ENCODE results near the gene KCNK1.

The KCNK1 gene

DNA sequence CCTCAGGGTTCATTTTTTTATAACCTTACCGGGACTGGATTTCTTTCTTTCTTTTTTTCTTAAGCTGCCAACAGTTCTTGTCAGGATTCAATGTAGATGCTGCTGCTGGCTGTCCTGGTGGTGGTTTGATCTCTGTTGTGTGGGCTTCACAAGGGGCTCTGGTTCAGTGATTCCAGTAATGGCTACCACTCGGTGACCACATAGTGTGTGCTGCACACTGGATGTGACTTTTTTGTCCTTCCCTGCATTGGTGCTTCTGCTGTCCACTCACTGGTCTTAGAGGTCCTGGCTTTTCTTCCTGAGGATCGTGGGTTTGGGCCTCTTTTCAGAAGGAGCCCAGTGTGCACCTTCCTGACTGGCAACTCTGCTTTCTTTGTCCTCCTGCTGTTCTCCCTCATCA, 18.5 kb downstream of the KCNK1 start:
- no peaks in the 10 kb centered on the region for H3K36me3 ChIP-seq (ENCODE audit: control insufficient read depth, insufficient read depth, low read length)
- H3K27ac ChIP-seq (ENCODE audit: insufficient read depth, low read length, poor library complexity, severe bottlenecking): no peak overlapping the region
- H3K4me3 ChIP-seq (ENCODE audit: insufficient read depth, low read depth, low read length, poor library complexity, severe bottlenecking): no peak overlapping the region
- H3K27me3 ChIP-seq (replicated peaks; ENCODE audit: control insufficient read depth, insufficient read depth, low read length, poor library complexity, severe bottlenecking): no peaks in the 10 kb centered on the region
- DNase-seq: no peak
- H3K9me3 ChIP-seq (ENCODE audit: control insufficient read depth, low read length): no peaks in the 10 kb centered on the region
- H3K4me1 ChIP-seq (ENCODE audit: control insufficient read depth, insufficient read depth, low read length, poor library complexity, severe bottlenecking): no peaks in the 10 kb centered on the region

DNA sequence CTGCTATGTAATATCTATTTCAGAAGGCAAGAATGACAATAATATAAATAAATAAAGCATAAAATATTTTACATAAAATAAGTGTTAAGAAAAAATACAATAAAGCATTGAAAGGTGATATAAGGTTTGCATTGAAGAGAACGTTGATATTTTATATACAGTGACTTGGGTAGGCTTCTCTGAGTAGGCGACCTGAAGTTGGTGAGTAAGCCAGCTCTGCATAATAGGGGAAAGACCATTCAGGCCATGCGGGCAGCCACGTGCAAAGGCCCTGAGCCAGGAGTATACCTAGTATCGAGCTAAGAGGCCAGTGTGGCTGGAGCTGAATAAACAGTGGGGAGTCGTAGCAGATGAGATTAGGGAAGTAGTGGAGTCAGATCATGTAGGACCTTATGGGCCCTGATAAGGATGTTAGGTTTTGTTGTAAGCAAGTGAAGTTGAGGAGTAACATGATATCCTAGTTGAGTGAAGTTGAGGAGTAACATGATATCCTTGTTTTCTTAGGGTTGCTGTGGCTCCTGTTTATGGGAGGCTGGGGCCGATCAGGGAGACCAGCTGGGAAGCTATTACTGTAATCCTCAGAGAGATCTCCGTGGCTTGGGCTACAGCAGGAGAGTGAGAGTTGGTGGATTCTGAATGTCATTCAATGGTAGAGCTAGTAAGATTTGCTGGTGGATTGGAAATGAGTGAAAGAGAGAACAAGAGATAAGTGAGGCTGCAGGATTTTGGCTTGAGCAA, 22.0 kb downstream of the KCNK1 start:
- Histone ChIP-seq H3K36me3 (ENCODE audit: control insufficient read depth, insufficient read depth, low read length) (no peaks in the 10 kb centered on the region), H3K4me3 (ENCODE audit: insufficient read depth, low read depth, low read length, poor library complexity, severe bottlenecking) (no peak overlapping the region), H3K9me3 (ENCODE audit: control insufficient read depth, low read length) (no peaks in the 10 kb centered on the region), H3K27ac (ENCODE audit: insufficient read depth, low read length, poor library complexity, severe bottlenecking) (no peak overlapping the region), H3K27me3 (replicated peaks; ENCODE audit: control insufficient read depth, insufficient read depth, low read length, poor library complexity, severe bottlenecking) (no peaks in the 10 kb centered on the region), H3K4me1 (ENCODE audit: control insufficient read depth, insufficient read depth, low read length, poor library complexity, severe bottlenecking) (no peaks in the 10 kb centered on the region)
- DNase-seq: no peak

DNA sequence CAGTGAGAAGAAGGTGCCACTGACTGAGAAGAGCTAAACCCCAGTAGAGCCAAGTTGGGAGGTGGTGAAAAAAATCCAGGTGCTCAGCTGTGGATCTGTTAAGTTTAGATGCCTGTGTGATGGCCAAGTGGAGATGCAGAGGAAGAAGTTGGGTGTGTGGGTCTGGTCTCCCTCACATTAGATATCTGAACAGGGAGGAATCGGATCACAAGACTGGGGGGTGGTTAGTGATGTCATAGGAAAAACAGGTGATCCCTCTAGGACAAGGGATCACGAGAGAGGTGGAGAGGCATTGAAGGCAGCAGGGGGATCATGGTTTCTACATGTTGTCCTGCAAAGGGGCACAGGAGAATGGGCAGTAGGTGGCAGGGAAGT, 22.6 kb downstream of the KCNK1 start:
- no peaks in the 10 kb centered on the region for H3K36me3 ChIP-seq (ENCODE audit: control insufficient read depth, insufficient read depth, low read length)
- no peak overlapping the region for H3K27ac ChIP-seq (ENCODE audit: insufficient read depth, low read length, poor library complexity, severe bottlenecking)
- no peak overlapping the region for H3K4me3 ChIP-seq (ENCODE audit: insufficient read depth, low read depth, low read length, poor library complexity, severe bottlenecking)
- H3K4me1 ChIP-seq (ENCODE audit: control insufficient read depth, insufficient read depth, low read length, poor library complexity, severe bottlenecking): no peaks in the 10 kb centered on the region
- H3K9me3 ChIP-seq (ENCODE audit: control insufficient read depth, low read length): no peaks in the 10 kb centered on the region
- no peaks in the 10 kb centered on the region for H3K27me3 ChIP-seq (replicated peaks; ENCODE audit: control insufficient read depth, insufficient read depth, low read length, poor library complexity, severe bottlenecking)
- no peak for DNase-seq

DNA sequence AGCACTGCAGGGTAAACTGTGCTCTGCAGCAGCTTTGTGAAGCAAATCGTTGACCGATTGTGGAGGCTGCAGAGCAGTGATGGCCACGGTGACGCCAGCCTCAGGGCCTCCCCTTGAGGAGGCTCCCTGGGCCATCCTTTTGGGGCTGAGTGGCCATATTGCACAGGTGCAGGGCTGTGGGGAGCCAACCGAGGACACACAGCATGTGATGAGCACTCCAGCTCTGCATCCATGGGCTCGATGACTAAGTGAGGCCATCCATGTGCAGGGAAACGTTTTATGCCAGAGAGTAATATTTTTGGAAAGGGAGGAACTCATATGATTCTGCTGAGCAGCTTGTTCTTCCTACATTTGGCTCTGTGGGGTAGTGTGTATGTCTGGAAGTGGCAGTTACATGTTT, 24.6 kb downstream of the KCNK1 start:
- DNase-seq: no peak

DNA sequence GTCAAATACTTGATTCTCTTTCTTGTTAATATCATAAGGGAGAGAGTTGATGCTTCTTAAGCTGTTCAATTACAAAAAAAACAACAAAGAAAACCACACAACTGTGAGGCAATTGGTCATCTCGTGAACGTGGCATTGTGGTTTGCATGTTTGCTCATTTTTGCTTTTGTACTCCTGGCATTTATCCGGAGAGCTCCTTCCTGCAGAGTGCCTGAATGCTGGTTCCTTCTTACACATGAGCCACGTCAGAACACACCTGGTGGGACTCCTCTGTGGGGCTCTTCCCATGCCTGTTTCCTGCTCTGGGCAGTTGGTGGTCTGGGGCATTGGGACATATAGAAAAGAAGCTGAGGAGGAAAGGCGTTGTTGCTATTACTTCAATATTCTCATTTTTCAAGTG, 25.7 kb downstream of the KCNK1 start:
- Histone ChIP-seq H3K4me3 (ENCODE audit: insufficient read depth, low read depth, low read length, poor library complexity, severe bottlenecking) (no peak overlapping the region), H3K36me3 (ENCODE audit: control insufficient read depth, insufficient read depth, low read length) (no peaks in the 10 kb centered on the region), H3K9me3 (ENCODE audit: control insufficient read depth, low read length) (no peaks in the 10 kb centered on the region), H3K27me3 (replicated peaks; ENCODE audit: control insufficient read depth, insufficient read depth, low read length, poor library complexity, severe bottlenecking) (no peaks in the 10 kb centered on the region), H3K4me1 (ENCODE audit: control insufficient read depth, insufficient read depth, low read length, poor library complexity, severe bottlenecking) (no peaks in the 10 kb centered on the region), H3K27ac (ENCODE audit: insufficient read depth, low read length, poor library complexity, severe bottlenecking) (no peak overlapping the region)
- no peak for DNase-seq

More for the DNA sequence above, 24.6 kb downstream of the KCNK1 start:
- Histone ChIP-seq H3K4me3 (ENCODE audit: insufficient read depth, low read depth, low read length, poor library complexity, severe bottlenecking) (no peak overlapping the region), H3K36me3 (ENCODE audit: control insufficient read depth, insufficient read depth, low read length) (no peaks in the 10 kb centered on the region), H3K27ac (ENCODE audit: insufficient read depth, low read length, poor library complexity, severe bottlenecking) (no peak overlapping the region), H3K27me3 (replicated peaks; ENCODE audit: control insufficient read depth, insufficient read depth, low read length, poor library complexity, severe bottlenecking) (no peaks in the 10 kb centered on the region), H3K9me3 (ENCODE audit: control insufficient read depth, low read length) (no peaks in the 10 kb centered on the region), H3K4me1 (ENCODE audit: control insufficient read depth, insufficient read depth, low read length, poor library complexity, severe bottlenecking) (no peaks in the 10 kb centered on the region)

DNA sequence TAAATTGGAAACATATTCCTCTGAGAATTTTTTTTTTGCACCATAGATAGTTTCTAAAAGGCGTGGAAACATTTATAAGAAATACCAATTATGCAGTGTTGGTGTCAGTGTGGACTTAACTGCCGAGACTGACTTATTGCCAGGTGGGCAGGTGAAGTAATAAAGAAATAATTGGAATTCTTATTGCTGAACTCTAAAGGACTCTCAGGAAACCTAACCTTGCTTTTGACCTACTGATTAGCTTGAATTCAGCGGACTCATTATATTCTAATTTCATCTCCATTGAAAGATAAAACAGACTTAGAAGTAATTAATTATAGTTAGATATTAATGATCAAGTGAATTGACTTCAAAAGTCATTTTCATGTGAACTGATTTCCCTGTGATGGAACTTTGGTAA, 26.3 kb downstream of the KCNK1 start:
- Histone ChIP-seq H3K9me3 (ENCODE audit: control insufficient read depth, low read length) (no peaks in the 10 kb centered on the region), H3K27ac (ENCODE audit: insufficient read depth, low read length, poor library complexity, severe bottlenecking) (no peak overlapping the region), H3K4me3 (ENCODE audit: insufficient read depth, low read depth, low read length, poor library complexity, severe bottlenecking) (no peak overlapping the region), H3K27me3 (replicated peaks; ENCODE audit: control insufficient read depth, insufficient read depth, low read length, poor library complexity, severe bottlenecking) (no peaks in the 10 kb centered on the region), H3K36me3 (ENCODE audit: control insufficient read depth, insufficient read depth, low read length) (no peaks in the 10 kb centered on the region), H3K4me1 (ENCODE audit: control insufficient read depth, insufficient read depth, low read length, poor library complexity, severe bottlenecking) (no peaks in the 10 kb centered on the region)
- no peak for DNase-seq

DNA sequence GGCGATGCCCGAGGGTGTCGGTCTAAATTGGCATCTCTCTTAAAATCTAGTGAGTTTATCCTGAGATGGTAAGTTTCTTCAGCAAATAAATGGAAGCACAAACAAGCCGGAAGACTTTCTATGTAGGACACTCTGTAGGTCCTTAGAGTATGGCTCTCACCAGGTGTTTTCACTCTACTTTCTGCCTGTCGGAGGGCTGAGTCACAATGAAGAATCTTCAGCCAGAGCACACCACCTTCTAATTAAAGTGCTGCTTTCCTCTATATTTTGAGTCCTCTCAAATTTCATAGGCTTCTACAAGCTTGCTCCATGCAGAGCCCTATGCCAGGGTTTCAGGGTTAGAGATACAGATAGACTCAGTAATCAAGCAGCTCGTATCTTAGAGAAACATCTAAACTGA, 27.1 kb downstream of the KCNK1 start:
- DNase-seq: no peak
- no peaks in the 10 kb centered on the region for H3K27me3 ChIP-seq (replicated peaks; ENCODE audit: control insufficient read depth, insufficient read depth, low read length, poor library complexity, severe bottlenecking)
- H3K4me1 ChIP-seq (ENCODE audit: control insufficient read depth, insufficient read depth, low read length, poor library complexity, severe bottlenecking): no peaks in the 10 kb centered on the region
- H3K9me3 ChIP-seq (ENCODE audit: control insufficient read depth, low read length): no peaks in the 10 kb centered on the region
- no peak overlapping the region for H3K27ac ChIP-seq (ENCODE audit: insufficient read depth, low read length, poor library complexity, severe bottlenecking)
- no peak overlapping the region for H3K4me3 ChIP-seq (ENCODE audit: insufficient read depth, low read depth, low read length, poor library complexity, severe bottlenecking)
- H3K36me3 ChIP-seq (ENCODE audit: control insufficient read depth, insufficient read depth, low read length): no peaks in the 10 kb centered on the region

DNA sequence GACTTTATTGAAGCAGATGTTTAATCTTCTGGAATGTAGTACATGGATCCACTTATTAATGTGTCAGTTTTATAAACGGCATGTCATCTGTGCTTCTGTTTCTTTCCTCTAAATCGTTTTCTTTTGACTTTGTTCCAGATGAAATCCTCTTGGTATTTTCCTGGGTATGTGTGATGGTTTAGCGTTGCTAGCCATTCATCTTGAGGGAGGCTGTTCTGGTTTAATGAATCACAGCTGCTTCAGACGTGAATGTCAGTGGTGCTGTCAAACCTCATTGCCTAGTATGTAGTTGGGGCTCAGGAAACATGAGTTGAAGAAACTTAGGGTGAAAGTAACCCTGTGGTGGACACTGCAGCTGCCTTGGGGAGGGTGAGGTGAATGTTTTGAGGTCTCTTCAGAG, 33.2 kb downstream of the KCNK1 start:
- Histone ChIP-seq H3K36me3 (ENCODE audit: control insufficient read depth, insufficient read depth, low read length) (no peaks in the 10 kb centered on the region), H3K4me1 (ENCODE audit: control insufficient read depth, insufficient read depth, low read length, poor library complexity, severe bottlenecking) (no peaks in the 10 kb centered on the region), H3K27me3 (replicated peaks; ENCODE audit: control insufficient read depth, insufficient read depth, low read length, poor library complexity, severe bottlenecking) (no peaks in the 10 kb centered on the region), H3K27ac (ENCODE audit: insufficient read depth, low read length, poor library complexity, severe bottlenecking) (no peak overlapping the region), H3K9me3 (ENCODE audit: control insufficient read depth, low read length) (no peaks in the 10 kb centered on the region), H3K4me3 (ENCODE audit: insufficient read depth, low read depth, low read length, poor library complexity, severe bottlenecking) (no peak overlapping the region)
- no peak for DNase-seq

DNA sequence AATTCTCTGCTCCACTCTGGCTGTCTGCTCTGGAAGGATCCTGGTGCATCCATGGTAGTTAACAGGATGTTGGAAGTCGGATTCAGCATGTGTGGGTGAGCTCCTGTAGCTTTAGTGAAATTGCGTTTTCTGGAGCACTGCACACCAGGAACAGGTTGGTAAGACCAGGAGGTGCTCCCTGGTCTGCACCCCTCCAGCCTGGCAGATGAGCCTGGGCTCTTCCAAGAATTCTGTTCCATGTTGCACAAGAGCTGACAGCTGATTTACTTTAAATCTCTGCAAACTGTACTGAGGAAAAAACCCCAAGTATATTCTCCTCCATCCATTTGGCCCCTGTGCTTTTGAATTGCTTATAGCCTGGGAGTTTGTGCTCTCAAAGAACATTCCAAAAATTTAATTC, 33.7 kb downstream of the KCNK1 start:
- Histone ChIP-seq H3K27me3 (replicated peaks; ENCODE audit: control insufficient read depth, insufficient read depth, low read length, poor library complexity, severe bottlenecking) (no peaks in the 10 kb centered on the region), H3K4me3 (ENCODE audit: insufficient read depth, low read depth, low read length, poor library complexity, severe bottlenecking) (no peak overlapping the region), H3K4me1 (ENCODE audit: control insufficient read depth, insufficient read depth, low read length, poor library complexity, severe bottlenecking) (no peaks in the 10 kb centered on the region), H3K36me3 (ENCODE audit: control insufficient read depth, insufficient read depth, low read length) (no peaks in the 10 kb centered on the region), H3K27ac (ENCODE audit: insufficient read depth, low read length, poor library complexity, severe bottlenecking) (no peak overlapping the region), H3K9me3 (ENCODE audit: control insufficient read depth, low read length) (no peaks in the 10 kb centered on the region)
- no peak for DNase-seq

DNA sequence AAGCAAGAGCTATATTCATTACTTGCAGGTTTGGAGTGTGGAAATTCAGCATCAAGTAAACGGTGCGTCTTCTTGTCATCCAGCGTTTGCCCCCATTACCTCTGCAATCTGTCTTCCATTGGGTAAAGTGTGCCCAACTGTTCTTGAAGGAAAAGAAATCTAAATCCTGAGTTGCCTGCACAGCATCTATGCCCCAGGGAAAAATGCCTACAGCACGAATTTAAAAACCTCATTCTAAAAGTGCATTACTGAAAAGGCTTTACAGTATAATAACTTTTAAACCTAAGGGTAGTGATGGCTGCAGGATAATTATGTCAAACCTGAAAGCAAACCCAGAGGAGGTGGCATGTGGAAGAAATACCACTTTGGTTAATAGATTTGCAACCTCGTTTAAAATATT, 37.2 kb downstream of the KCNK1 start:
- Histone ChIP-seq H3K36me3 (ENCODE audit: control insufficient read depth, insufficient read depth, low read length) (no peaks in the 10 kb centered on the region), H3K27me3 (replicated peaks; ENCODE audit: control insufficient read depth, insufficient read depth, low read length, poor library complexity, severe bottlenecking) (no peaks in the 10 kb centered on the region), H3K9me3 (ENCODE audit: control insufficient read depth, low read length) (no peaks in the 10 kb centered on the region), H3K4me3 (ENCODE audit: insufficient read depth, low read depth, low read length, poor library complexity, severe bottlenecking) (no peak overlapping the region), H3K27ac (ENCODE audit: insufficient read depth, low read length, poor library complexity, severe bottlenecking) (no peak overlapping the region), H3K4me1 (ENCODE audit: control insufficient read depth, insufficient read depth, low read length, poor library complexity, severe bottlenecking) (no peaks in the 10 kb centered on the region)
- DNase-seq: no peak
